Measurements from ENCODE around the gene GABARAP. TPM values are rescaled to one million over a fixed set of nuclear protein-coding genes. Genes with fewer than 3 reads are reported as not detected.

Gene GABARAP
- total and polyA plus RNA-seq, 2 of the 13 experiments (the other 11 are each of a cell fraction or from before 2014, with no cell fraction given), result 161 to 310 TPM

GRCh38 chr17:7234083-7234951 lies 7.9 kb downstream of the GABARAP start, which contains the start of gene DVL2 (continued):
- TF ChIP-seq ARID5B (CRISPR knock-in tag; IDR thresholded peaks at IDR 0.05) (peak; percentile 45), KLF6 (CRISPR knock-in tag; IDR thresholded peaks at IDR 0.05) (0 out of 2 replicates have a peak, but pooled peaks have one; percentile 44), ZXDC (CRISPR knock-in tag; IDR thresholded peaks at IDR 0.05) (peak; percentile 80; the same call in 1 of the 2 replicates), POGZ (CRISPR knock-in tag; IDR thresholded peaks at IDR 0.05) (no peak), HNF4G (IDR thresholded peaks at IDR 0.05; ENCODE audit: borderline replicate concordance, low read depth, low read length) (no peak), HNF4G (CRISPR knock-in tag; IDR thresholded peaks at IDR 0.05; ENCODE audit: borderline replicate concordance, low read depth) (peak; percentile 61; the same call in 1 of the 2 replicates), MAFF (IDR thresholded peaks at IDR 0.05; ENCODE audit: low read depth, low read length) (no peak), HIVEP1 (CRISPR knock-in tag; IDR thresholded peaks at IDR 0.05) (no peak), ZNF768 (CRISPR knock-in tag; IDR thresholded peaks at IDR 0.05) (peak; percentile 57; the same call in 1 of the 2 replicates), REPIN1 (CRISPR knock-in tag; IDR thresholded peaks at IDR 0.05; ENCODE audit: borderline replicate concordance, low read depth) (peak; percentile 81; the same call in 1 of the 2 replicates), MIER3 (CRISPR knock-in tag; IDR thresholded peaks at IDR 0.05; ENCODE audit: borderline replicate concordance) (peak; percentile 64; the same call in 1 of the 2 replicates), ZNF850 (CRISPR knock-in tag; conservative IDR thresholded peaks at IDR 0.05) (no peak), SIN3A (IDR thresholded peaks at IDR 0.05; ENCODE audit: borderline replicate concordance, low read depth, low read length) (peak; percentile 85; the same call in 1 of the 2 replicates), NBN (conservative IDR thresholded peaks at IDR 0.05) (no peak), BRD4 (CRISPR knock-in tag; IDR thresholded peaks at IDR 0.05) (peak; percentile 93), MXI1 (IDR thresholded peaks at IDR 0.05; ENCODE audit: borderline replicate concordance, low read depth, low read length) (no peak; the same call in 2 of the 3 replicates), DMAP1 (CRISPR knock-in tag; IDR thresholded peaks at IDR 0.05) (0 out of 2 replicates have a peak, but pooled peaks have one; percentile 58), ZNF607 (CRISPR knock-in tag; IDR thresholded peaks at IDR 0.05; ENCODE audit: borderline replicate concordance) (peak; percentile 93), ZNF770 (CRISPR knock-in tag; IDR thresholded peaks at IDR 0.05) (no peak), DNMT3B (CRISPR knock-in tag; conservative IDR thresholded peaks at IDR 0.05) (0 out of 2 replicates have a peak, but pooled peaks have one; percentile 44)
